ENCODE measurements around the gene RAX2.

RAX2 gene

DNA sequence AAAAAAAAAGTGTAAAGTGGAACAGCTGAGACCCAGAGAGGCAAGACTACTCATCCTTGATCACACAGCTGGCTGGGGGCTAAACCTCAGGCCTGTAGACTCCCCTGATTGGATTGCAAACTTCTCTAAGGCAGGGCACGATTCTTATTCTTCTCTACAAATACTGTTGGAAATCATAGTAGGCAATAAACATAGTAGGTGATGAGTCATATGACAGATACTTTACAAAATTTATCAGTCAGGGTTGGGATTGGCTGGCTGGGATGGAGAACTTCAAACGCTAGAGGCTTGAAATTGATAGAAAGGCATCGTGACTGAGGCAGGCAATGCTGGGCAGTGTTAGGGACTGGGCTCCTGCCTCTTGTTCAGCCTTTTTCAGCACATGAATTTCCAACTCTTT, 20.1 kb upstream of the RAX2 start:
- H3K4me3 ChIP-seq (ENCODE audit: low read depth, low read length) = no peak overlapping the region
- H3K36me3 ChIP-seq = no peaks in the 10 kb centered on the region
- DNase-seq = no peak
- H3K27me3 ChIP-seq = peaks cover under 1% of the 10 kb centered on the region; the same call in 1 of the 2 replicates
- no peaks in the 10 kb centered on the region for H3K4me1 ChIP-seq
- TF ChIP-seq CTCF (IDR thresholded peaks at IDR 0.05; ENCODE audit: low read depth, low read length) = no peak
- H3K9me3 ChIP-seq = no peaks in the 10 kb centered on the region; the same call in 1 of the 2 replicates

- no peak overlapping the region for H3K4me3 ChIP-seq (ENCODE audit: low read depth, low read length)
- no peak for DNase-seq
- H3K36me3 ChIP-seq = no peaks in the 10 kb centered on the region
- TF ChIP-seq CTCF (IDR thresholded peaks at IDR 0.05; ENCODE audit: low read depth, low read length) = no peak
- H3K27me3 ChIP-seq = peaks cover 8% of the 10 kb centered on the region
- H3K4me1 ChIP-seq = no peaks in the 10 kb centered on the region
- H3K9me3 ChIP-seq = no peaks in the 10 kb centered on the region; the same call in 1 of the 2 replicates
Measured at GRCh38 chr19:3790941-3791340, 18.9 kb upstream of the RAX2 start.

DNA sequence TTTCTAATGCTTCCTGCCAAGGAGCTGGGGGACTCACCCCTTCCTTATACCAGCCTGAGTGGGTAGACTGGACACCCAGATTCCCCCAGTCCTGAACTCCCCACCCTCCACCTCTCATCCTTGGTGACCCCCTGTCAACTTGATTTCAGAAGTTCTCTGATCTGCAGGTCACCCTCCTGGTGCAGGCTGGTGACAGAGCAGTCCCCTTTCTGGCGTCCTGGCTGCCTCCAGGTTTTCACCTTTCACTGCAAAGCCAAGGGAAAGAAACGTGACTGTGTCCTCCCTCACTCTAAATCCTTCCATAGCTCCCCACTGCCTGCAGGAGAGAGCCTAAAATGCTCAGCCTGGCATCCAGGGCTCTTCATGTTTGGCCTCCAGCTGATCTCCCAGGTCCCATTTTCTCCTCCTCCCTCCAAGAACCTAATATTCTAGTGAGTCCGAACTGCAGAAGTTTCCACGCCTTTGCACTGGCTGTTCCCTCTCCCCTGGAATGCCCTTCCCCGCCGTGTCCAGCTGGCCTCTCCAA, 18.2 kb upstream of the RAX2 start:
- no peak for TF ChIP-seq CTCF (IDR thresholded peaks at IDR 0.05; ENCODE audit: low read depth, low read length)
- peaks cover 14% of the 10 kb centered on the region for H3K27me3 ChIP-seq
- H3K4me1 ChIP-seq = no peaks in the 10 kb centered on the region
- no peak for DNase-seq
- no peaks in the 10 kb centered on the region for H3K36me3 ChIP-seq
- no peaks in the 10 kb centered on the region; the same call in 1 of the 2 replicates for H3K9me3 ChIP-seq
- H3K4me3 ChIP-seq (ENCODE audit: low read depth, low read length) = no peak overlapping the region

GRCh38 chr19:3788996-3789778, 17.2 kb upstream of the RAX2 start:
- H3K9me3 ChIP-seq = no peaks in the 10 kb centered on the region; the same call in 1 of the 2 replicates
- TF ChIP-seq CTCF (IDR thresholded peaks at IDR 0.05; ENCODE audit: low read depth, low read length) = no peak

GRCh38 chr19:3785938-3786824, 14.2 kb upstream of the RAX2 start, which contains the start of gene MATK:
Gene MATK (minus strand): TSS chr19:3786381. CDS start chr19:3785135, 1,246 bp downstream.
- peaks cover 33% of the 10 kb centered on the region for H3K27me3 ChIP-seq
- H3K36me3 ChIP-seq = no peaks in the 10 kb centered on the region
- no peak for TF ChIP-seq CTCF (IDR thresholded peaks at IDR 0.05; ENCODE audit: low read depth, low read length)
- H3K4me1 ChIP-seq = no peaks in the 10 kb centered on the region
- no peak within 1 kb of the TSS for H3K4me3 ChIP-seq (ENCODE audit: low read depth, low read length)
- DNase-seq = no peak
- peaks cover 7% of the 10 kb centered on the region; the same call in 1 of the 2 replicates for H3K9me3 ChIP-seq

More at GRCh38 chr19:3788996-3789778, 17.2 kb upstream of the RAX2 start:
- no peaks in the 10 kb centered on the region for H3K4me1 ChIP-seq
- no peak for DNase-seq
- peaks cover 25% of the 10 kb centered on the region for H3K27me3 ChIP-seq
- no peak overlapping the region for H3K4me3 ChIP-seq (ENCODE audit: low read depth, low read length)
- H3K36me3 ChIP-seq = no peaks in the 10 kb centered on the region

Data from BE2C (cell line).